Gastroesophageal sphincter (tissue), 3 donors: ENCODE results near the gene BLCAP.

ENCODE experiments used
- EP300 ChIP-seq: sonication (generic); formaldehyde crosslinking; IDR thresholded peaks from one replicate; pipeline ENCODE4 v1.6.1; 2017; ENCODE audit warnings: antibody characterized with exemption, mild to moderate bottlenecking
- POLR2A ChIP-seq, 2 donors: fragments of 450-650 bp; IDR thresholded peaks; one replicate each; pipeline ENCODE4 v1.6.1; 2017; ENCODE audit warnings: antibody characterized with exemption in 2 of 2, mild to moderate bottlenecking in 2 of 2, moderate library complexity in 1 of 2
- POLR2AphosphoS5 ChIP-seq: sonication (generic); formaldehyde crosslinking; IDR thresholded peaks from one replicate; pipeline ENCODE4 v1.6.1; 2017; ENCODE audit warnings: antibody characterized with exemption
- TF ChIP-seq, protein P1 (sequence below), 4 experiments: fragments of 200-600 bp in 2 of 4; fragments of 450-650 bp in 2 of 4; sonication (generic) in 1 of 4; IDR thresholded peaks; one replicate each; pipeline ENCODE4 v1.5.1; 2017 to 2019; ENCODE audit warnings: antibody characterized with exemption in 4 of 4, mild to moderate bottlenecking in 2 of 4, moderate library complexity in 2 of 4

DNA sequence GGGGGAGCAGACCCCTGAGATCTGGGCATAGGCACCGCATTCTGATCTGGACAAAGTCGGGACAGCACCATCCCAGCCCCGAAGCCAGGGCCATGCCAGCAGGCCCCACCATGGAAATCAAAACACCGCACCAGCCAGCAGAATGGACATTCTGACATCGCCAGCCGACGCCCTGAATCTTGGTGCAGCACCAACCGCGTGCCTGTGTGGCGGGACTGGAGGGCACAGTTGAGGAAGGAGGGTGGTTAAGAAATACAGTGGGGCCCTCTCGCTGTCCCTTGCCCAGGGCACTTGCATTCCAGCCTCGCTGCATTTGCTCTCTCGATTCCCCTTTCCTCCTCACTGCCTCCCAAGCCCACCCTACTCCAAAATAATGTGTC is 4.7 kb downstream of the BLCAP start:
- no peak for TF ChIP-seq POLR2A (IDR thresholded peaks at IDR 0.05)
- TF ChIP-seq, protein P1, sequence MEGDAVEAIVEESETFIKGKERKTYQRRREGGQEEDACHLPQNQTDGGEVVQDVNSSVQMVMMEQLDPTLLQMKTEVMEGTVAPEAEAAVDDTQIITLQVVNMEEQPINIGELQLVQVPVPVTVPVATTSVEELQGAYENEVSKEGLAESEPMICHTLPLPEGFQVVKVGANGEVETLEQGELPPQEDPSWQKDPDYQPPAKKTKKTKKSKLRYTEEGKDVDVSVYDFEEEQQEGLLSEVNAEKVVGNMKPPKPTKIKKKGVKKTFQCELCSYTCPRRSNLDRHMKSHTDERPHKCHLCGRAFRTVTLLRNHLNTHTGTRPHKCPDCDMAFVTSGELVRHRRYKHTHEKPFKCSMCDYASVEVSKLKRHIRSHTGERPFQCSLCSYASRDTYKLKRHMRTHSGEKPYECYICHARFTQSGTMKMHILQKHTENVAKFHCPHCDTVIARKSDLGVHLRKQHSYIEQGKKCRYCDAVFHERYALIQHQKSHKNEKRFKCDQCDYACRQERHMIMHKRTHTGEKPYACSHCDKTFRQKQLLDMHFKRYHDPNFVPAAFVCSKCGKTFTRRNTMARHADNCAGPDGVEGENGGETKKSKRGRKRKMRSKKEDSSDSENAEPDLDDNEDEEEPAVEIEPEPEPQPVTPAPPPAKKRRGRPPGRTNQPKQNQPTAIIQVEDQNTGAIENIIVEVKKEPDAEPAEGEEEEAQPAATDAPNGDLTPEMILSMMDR (IDR thresholded peaks at IDR 0.05) = no peak
- no peak for TF ChIP-seq POLR2AphosphoS5
- no peak for TF ChIP-seq EP300
